SK-N-SH (cell line): Measurements from ENCODE around the gene CFAP99.

Experiments used
- RCOR1 ChIP-seq: fragments of 150-350 bp; IDR thresholded peaks from 2 replicates; pipeline ENCODE4 v1.6.1; 2017; ENCODE audit warnings: antibody characterized with exemption, low read length
- TF ChIP-seq, protein P1 (sequence below): IDR thresholded peaks from 2 replicates; pipeline ENCODE4 v1.4.0; 2012; ENCODE audit warnings: low read depth, borderline replicate concordance
- TF ChIP-seq, protein P2 (sequence below): fragments of 200-600 bp; sonication (generic); IDR thresholded peaks from 2 replicates; pipeline ENCODE4 v1.6.1; 2017; ENCODE audit warnings: antibody characterized with exemption, mild to moderate bottlenecking, moderate library complexity

DNA sequence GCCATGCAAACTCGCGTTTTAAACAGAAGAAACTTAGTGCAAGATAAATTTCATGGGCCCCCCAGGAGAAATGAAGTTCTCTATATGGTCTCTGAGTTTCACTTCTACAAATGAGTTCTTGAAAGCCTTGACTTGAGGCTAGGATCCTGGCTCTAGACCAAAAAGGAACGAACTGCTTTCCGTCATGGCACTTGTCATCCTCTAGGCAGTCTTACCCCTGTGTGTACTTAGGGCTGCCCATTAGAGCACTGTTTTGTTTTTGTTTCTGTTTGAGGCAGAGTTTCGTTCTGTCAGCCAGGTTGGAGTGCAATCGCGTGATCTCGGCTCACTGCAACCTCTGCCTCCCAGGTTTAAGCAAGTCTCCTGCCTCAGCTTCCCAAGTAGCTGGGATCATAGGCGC is 79.2 kb downstream of the CFAP99 start:
- TF ChIP-seq, protein P1, sequence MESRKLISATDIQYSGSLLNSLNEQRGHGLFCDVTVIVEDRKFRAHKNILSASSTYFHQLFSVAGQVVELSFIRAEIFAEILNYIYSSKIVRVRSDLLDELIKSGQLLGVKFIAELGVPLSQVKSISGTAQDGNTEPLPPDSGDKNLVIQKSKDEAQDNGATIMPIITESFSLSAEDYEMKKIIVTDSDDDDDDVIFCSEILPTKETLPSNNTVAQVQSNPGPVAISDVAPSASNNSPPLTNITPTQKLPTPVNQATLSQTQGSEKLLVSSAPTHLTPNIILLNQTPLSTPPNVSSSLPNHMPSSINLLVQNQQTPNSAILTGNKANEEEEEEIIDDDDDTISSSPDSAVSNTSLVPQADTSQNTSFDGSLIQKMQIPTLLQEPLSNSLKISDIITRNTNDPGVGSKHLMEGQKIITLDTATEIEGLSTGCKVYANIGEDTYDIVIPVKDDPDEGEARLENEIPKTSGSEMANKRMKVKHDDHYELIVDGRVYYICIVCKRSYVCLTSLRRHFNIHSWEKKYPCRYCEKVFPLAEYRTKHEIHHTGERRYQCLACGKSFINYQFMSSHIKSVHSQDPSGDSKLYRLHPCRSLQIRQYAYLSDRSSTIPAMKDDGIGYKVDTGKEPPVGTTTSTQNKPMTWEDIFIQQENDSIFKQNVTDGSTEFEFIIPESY: no peak
- TF ChIP-seq RCOR1: no peak
- TF ChIP-seq, protein P2, sequence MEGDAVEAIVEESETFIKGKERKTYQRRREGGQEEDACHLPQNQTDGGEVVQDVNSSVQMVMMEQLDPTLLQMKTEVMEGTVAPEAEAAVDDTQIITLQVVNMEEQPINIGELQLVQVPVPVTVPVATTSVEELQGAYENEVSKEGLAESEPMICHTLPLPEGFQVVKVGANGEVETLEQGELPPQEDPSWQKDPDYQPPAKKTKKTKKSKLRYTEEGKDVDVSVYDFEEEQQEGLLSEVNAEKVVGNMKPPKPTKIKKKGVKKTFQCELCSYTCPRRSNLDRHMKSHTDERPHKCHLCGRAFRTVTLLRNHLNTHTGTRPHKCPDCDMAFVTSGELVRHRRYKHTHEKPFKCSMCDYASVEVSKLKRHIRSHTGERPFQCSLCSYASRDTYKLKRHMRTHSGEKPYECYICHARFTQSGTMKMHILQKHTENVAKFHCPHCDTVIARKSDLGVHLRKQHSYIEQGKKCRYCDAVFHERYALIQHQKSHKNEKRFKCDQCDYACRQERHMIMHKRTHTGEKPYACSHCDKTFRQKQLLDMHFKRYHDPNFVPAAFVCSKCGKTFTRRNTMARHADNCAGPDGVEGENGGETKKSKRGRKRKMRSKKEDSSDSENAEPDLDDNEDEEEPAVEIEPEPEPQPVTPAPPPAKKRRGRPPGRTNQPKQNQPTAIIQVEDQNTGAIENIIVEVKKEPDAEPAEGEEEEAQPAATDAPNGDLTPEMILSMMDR: no peak
